CD8-positive, alpha-beta memory T cell (primary cell): ENCODE measurements around the gene SLC22A5. TPM values are rescaled to one million over a fixed set of nuclear protein-coding genes. Genes with fewer than 3 reads are reported as not detected.
"Not testable (repeated sequence)": the region's sequence is repeated elsewhere in the genome, so short reads cannot be mapped to it uniquely, and the experiment has no call there.

Experiments used
- CTCF ChIA-PET: fragments of 350-600 bp; sonication (Branson Sonifier 250); formaldehyde crosslinking; loops from one replicate; lab custom pipeline; 2021; ENCODE audit warnings: antibody characterized with exemption; lab: Charles Lee
- POLR2A ChIA-PET: fragments of 350-600 bp; sonication (Branson Sonifier 250); formaldehyde crosslinking; loops from one replicate; lab custom pipeline; 2021; ENCODE audit warnings: antibody characterized with exemption; lab: Charles Lee
- DNase-seq, 5 donors: peaks; one replicate each; pipeline versions ENCODE4 v3.0.0 to v3.0.0-alpha.2; 2020 to 2022; ENCODE audit warnings: mixed read lengths in 1 of 5
- H3K27ac ChIP-seq: one replicate; pipeline ENCODE4 v1.7.0; 2013; ENCODE audit warnings: low read depth, mild to moderate bottlenecking, low read length, moderate library complexity
- H3K27me3 ChIP-seq: 2 replicates; pipeline ENCODE4 v1.7.0; 2013; ENCODE audit warnings: low read length, mild to moderate bottlenecking; ENCODE audit not compliant: insufficient read depth, poor library complexity, severe bottlenecking
- H3K36me3 ChIP-seq: 2 replicates; pipeline ENCODE4 v1.7.0; 2013; ENCODE audit warnings: mild to moderate bottlenecking, low read length, moderate library complexity; ENCODE audit not compliant: insufficient read depth
- H3K4me1 ChIP-seq: 2 replicates; pipeline ENCODE4 v1.7.0; 2013; ENCODE audit warnings: mild to moderate bottlenecking, low read length, moderate library complexity; ENCODE audit not compliant: insufficient read depth
- H3K4me3 ChIP-seq: 2 replicates; pipeline ENCODE4 v1.7.0; 2013; ENCODE audit warnings: mild to moderate bottlenecking, low read length
- H3K9me3 ChIP-seq: 2 replicates; pipeline ENCODE4 v1.7.0; 2013; ENCODE audit warnings: mild to moderate bottlenecking, low read length
- H3K27ac Mint-ChIP-seq, 8 donors: one replicate each; pipeline ENCODE4 v1.8.0; 2020 to 2021; ENCODE audit warnings: mixed read lengths in 8 of 8, mild to moderate bottlenecking in 6 of 8, inconsistent platforms in 3 of 8, moderate library complexity in 3 of 8
- H3K27me3 Mint-ChIP-seq, 2 donors: one replicate each; pipeline ENCODE4 v1.8.0; 2020 to 2021; ENCODE audit warnings: mixed read lengths in 2 of 2, mild to moderate bottlenecking in 1 of 2, moderate library complexity in 1 of 2
- H3K36me3 Mint-ChIP-seq, 3 donors: one replicate each; pipeline ENCODE4 v1.8.0; 2020 to 2021; ENCODE audit warnings: mixed read lengths in 3 of 3, inconsistent platforms in 1 of 3, mild to moderate bottlenecking in 1 of 3
- H3K4me1 Mint-ChIP-seq, 3 donors: one replicate each; pipeline ENCODE4 v1.8.0; 2020 to 2021; ENCODE audit warnings: mixed read lengths in 3 of 3, inconsistent platforms in 1 of 3, mild to moderate bottlenecking in 1 of 3
- H3K4me3 Mint-ChIP-seq, 7 donors: one replicate each; pipeline ENCODE4 v1.8.0; 2020 to 2021; ENCODE audit warnings: mixed read lengths in 7 of 7, mild to moderate bottlenecking in 6 of 7, moderate library complexity in 4 of 7, inconsistent platforms in 2 of 7
- H3K9me3 Mint-ChIP-seq, 5 donors: one replicate each; pipeline ENCODE4 v1.8.0; 2020 to 2022; ENCODE audit warnings: mixed read lengths in 5 of 5, mild to moderate bottlenecking in 3 of 5, moderate library complexity in 2 of 5, inconsistent platforms in 1 of 5
- polyA plus RNA-seq: library from polyadenylated mRNA; unstranded; fragments of 300-500 nt; fragmentation: Illumina TruSeq; gene quantifications from one replicate; pipeline ENCODE4 v1.2.3, GENCODE V29; 2021
- total RNA-seq, 2 experiments: library from RNA; stranded (reverse); gene quantifications; one replicate each; pipeline ENCODE4 v1.2.3, GENCODE V29; 2021

SLC22A5 gene
- total and polyA plus RNA-seq, 3 experiments from 2014 or later = 2.5 to 5.9 (median 5.2) TPM

DNA sequence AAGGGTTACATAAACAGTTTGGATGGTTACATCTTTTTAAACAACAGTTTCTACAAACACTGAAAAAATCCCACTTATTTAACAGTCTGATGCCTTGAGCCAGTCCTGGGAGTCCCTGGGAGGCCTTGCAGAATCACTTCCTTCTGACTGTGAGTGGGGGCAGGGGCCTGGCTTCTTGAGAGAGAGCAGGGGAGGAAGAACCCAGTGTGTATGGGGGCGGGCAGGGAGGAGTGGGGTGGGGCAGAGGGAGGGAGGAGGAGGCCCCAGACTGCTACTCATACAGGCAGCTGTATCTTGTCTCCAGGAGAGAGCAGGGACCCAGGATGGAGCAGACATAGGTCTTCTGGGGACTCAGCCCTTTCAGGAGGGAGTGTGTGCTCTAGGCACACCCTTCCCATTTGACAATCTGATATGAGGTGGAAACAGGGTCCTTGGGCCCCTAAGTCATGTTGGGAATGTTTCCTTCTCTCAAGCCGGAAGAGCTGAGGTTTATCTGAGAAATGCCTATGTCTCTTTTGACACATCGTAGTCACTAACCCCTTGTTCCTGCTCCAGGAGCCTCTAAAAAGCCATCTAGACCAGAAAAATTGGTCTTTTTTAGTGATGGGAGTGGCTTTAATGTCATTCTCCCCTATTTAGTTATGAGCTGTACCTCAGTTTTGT lies 68.2 kb downstream of the SLC22A5 start:
- peak; percentile 35 to 82 (median 48) for DNase-seq

DNA sequence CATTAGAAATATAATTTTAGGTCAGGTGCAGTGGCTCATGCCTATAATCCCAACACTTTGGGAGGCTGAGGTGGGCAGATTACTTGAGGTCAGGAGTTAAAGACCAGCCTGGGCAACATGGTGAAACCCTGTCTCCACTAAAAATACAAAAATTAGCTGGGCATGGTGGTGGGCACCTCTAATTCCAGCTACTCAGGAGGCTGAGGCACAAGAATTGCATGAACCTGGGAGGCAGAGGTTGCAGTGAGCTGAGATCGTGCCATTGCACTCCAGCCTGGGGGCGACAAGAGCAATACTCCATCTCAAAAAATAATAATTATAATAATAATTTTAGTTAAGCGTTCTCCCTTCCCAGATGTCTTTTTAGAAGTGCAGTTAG lies 68.7 kb downstream of the SLC22A5 start:
- H3K36me3 ChIP-seq, H3K9me3 ChIP-seq, H3K9me3 Mint-ChIP-seq, H3K27me3 ChIP-seq, H3K27me3 Mint-ChIP-seq, DNase-seq: not testable (repeated sequence)
- peaks cover 88 to 99% (median 95%) of the 10 kb centered on the region in 3 donors for H3K4me1 Mint-ChIP-seq
- CTCF ChIA-PET = interaction anchor here (1.0 to 5.6 kb wide), 15 partner anchors 13 to 63 kb away, joined by 3 to 41 read pairs (median 8); partner anchors contain the start of gene IRF1
- H3K4me3 Mint-ChIP-seq = peak overlapping the region; percentile 62 to 86 (median 74)
- POLR2A ChIA-PET = interaction anchor here (0.9 to 4.6 kb wide), 12 partner anchors 9 to 58 kb away, joined by 3 to 47 read pairs (median 7); partner anchors contain the start of gene IRF1
- H3K4me1 ChIP-seq = peaks cover 95% of the 10 kb centered on the region
- peaks cover 0 to 48% (median 19%) of the 10 kb centered on the region in 3 donors for H3K36me3 Mint-ChIP-seq
- H3K27ac Mint-ChIP-seq = peak overlapping the region; percentile 89 to 98 (median 94)
- peak overlapping the region; percentile 55 for H3K4me3 ChIP-seq
- H3K27ac ChIP-seq = peak overlapping the region; percentile 45

More for the DNA sequence above, 68.2 kb downstream of the SLC22A5 start:
- H3K27me3 ChIP-seq = no peaks in the 10 kb centered on the region
- no peaks in the 10 kb centered on the region for H3K9me3 ChIP-seq
- Mint-ChIP-seq H3K27ac (peak overlapping the region; percentile 89 to 98 (median 94)), H3K4me3 (peak overlapping the region; percentile 62 to 86 (median 74)), H3K27me3 (no peaks in the 10 kb centered on the region), H3K4me1 (peaks cover 88 to 99% (median 95%) of the 10 kb centered on the region in 3 donors), H3K36me3 (peaks cover 0 to 50% (median 21%) of the 10 kb centered on the region in 3 donors), H3K9me3 (no peaks in the 10 kb centered on the region)
- peaks cover 3% of the 10 kb centered on the region for H3K36me3 ChIP-seq
- CTCF ChIA-PET = interaction anchor here (1.0 to 5.6 kb wide), 16 partner anchors 10 to 63 kb away, joined by 3 to 41 read pairs (median 7); partner anchors contain the start of gene IRF1
- peaks cover 95% of the 10 kb centered on the region for H3K4me1 ChIP-seq
- H3K27ac ChIP-seq = peak overlapping the region; percentile 45
- POLR2A ChIA-PET = interaction anchor here (0.9 to 4.6 kb wide), 11 partner anchors 12 to 58 kb away, joined by 3 to 47 read pairs (median 7); partner anchors contain the start of gene IRF1
- peak overlapping the region; percentile 55 for H3K4me3 ChIP-seq

DNA sequence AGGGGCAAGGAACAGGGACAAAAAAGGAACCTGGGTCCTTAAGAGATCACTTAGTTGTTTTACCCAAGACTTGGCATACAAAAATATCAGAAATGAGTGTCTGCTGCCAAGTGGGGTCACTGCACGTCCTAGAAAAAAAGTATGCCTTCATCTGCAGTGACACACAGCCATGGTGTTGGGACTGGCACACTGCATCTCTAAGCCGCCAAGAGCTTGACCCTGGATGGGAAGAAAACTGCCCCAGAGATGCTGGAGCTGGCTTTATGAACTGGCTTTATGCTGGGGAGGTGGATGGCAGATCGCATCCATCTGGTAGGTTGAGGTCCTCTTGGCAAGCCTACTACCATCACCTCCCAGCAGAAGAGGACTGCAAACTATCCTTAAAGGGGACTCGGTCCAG lies 69.4 kb downstream of the SLC22A5 start:
- H3K27me3 Mint-ChIP-seq = no peaks in the 10 kb centered on the region
- no peak for DNase-seq
- peaks cover 100% of the 10 kb centered on the region for H3K4me1 ChIP-seq
- peak overlapping the region; percentile 29 to 74 (median 61) for H3K4me3 Mint-ChIP-seq
- ChIA-PET POLR2A (interaction anchor here (1.0 to 4.6 kb wide), 7 partner anchors 8 to 52 kb away, joined by 3 to 47 read pairs (median 10); partner anchors contain the start of gene IRF1), CTCF (interaction anchor here (0.8 to 5.6 kb wide), 17 partner anchors 10 to 62 kb away, joined by 3 to 41 read pairs (median 6); partner anchors contain the start of gene IRF1)
- no peak overlapping the region for H3K4me3 ChIP-seq
- peaks cover 0 to 51% (median 19%) of the 10 kb centered on the region in 3 donors for H3K36me3 Mint-ChIP-seq
- H3K9me3 Mint-ChIP-seq = no peaks in the 10 kb centered on the region
- H3K27me3 ChIP-seq = no peaks in the 10 kb centered on the region
- no peak overlapping the region for H3K27ac ChIP-seq
- no peaks in the 10 kb centered on the region for H3K9me3 ChIP-seq
- no peaks in the 10 kb centered on the region for H3K36me3 ChIP-seq
- peak overlapping the region; percentile 85 to 98 (median 92) for H3K27ac Mint-ChIP-seq
- H3K4me1 Mint-ChIP-seq = peaks cover 90 to 99% (median 99%) of the 10 kb centered on the region in 3 donors

DNA sequence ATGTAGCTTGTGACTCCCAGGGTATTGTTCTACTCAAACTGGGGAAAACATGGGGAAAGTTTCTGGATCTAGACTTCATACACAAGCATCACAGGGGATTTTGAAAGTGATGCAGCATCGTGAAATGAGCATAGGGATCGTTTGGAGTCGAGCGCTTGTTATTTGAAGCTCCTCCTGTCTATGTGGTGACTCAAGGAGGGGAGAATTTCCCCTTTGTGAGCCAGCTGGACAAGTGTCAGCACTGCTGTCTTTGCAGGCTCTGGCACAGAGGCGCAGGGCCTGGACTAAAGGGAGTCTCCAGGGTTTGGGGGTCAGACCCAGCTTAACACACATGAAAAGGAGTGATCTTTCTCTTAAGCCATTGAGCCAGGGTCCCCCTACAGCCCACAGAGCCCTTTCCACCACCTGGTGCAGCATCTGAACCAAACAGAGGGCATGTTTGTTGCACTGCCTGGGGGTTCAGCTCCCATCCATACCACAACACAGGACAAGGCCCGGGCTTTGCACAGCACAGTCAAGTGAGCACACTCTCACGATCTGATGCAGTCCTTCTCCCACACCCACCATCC lies 70.1 kb downstream of the SLC22A5 start:
- Mint-ChIP-seq H3K27ac (peak overlapping the region; percentile 85 to 98 (median 92)), H3K27me3 (no peaks in the 10 kb centered on the region), H3K4me1 (peaks cover 89 to 99% (median 99%) of the 10 kb centered on the region in 3 donors), H3K36me3 (peaks cover under 1 to 51% (median 16%) of the 10 kb centered on the region in 3 donors), H3K9me3 (no peaks in the 10 kb centered on the region), H3K4me3 (peak overlapping the region in 6 of 7 donors; percentile 7 to 70 (median 58))
- no peak for DNase-seq
- CTCF ChIA-PET = interaction anchor here (0.8 to 5.6 kb wide), 14 partner anchors 9 to 61 kb away, joined by 3 to 41 read pairs (median 10); partner anchors contain the start of gene IRF1
- peak overlapping the region; percentile 34 for H3K27ac ChIP-seq
- no peaks in the 10 kb centered on the region for H3K27me3 ChIP-seq
- H3K36me3 ChIP-seq = no peaks in the 10 kb centered on the region
- peaks cover 100% of the 10 kb centered on the region for H3K4me1 ChIP-seq
- no peaks in the 10 kb centered on the region for H3K9me3 ChIP-seq
- POLR2A ChIA-PET = interaction anchor here (0.6 to 4.6 kb wide), 8 partner anchors 16 to 308 kb away, joined by 3 to 47 read pairs (median 7); partner anchors contain the start of genes CCNI2 and IRF1
- H3K4me3 ChIP-seq = no peak overlapping the region

DNA sequence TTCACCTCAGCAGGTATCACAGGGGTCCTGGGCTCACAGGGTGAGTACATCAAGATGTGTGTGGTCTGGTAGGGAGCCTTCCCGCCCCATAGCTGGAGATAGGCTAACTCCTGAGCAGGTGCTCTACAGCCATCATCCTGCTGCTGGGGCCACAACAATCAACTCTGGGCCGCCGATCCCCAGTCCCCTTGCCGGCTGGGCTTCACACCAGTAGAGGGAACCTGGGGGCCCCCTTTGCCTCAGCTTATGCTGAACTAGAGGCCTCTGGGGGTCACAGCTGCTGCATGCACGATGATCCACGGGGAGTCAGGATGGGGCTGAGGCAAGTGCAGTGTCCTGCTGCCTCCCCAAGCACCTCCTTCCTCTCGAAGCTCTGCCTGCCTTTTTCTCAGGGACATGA lies 74.6 kb downstream of the SLC22A5 start:
- Mint-ChIP-seq H3K4me1 (peaks cover 88 to 99% (median 99%) of the 10 kb centered on the region in 3 donors), H3K9me3 (no peaks in the 10 kb centered on the region), H3K27ac (peak overlapping the region in 7 of 8 donors; percentile 73 to 98 (median 93)), H3K36me3 (peaks cover 20 to 67% (median 24%) of the 10 kb centered on the region in 3 donors), H3K27me3 (no peaks in the 10 kb centered on the region), H3K4me3 (peak overlapping the region in 5 of 7 donors; percentile 15 to 47 (median 37))
- Histone ChIP-seq H3K27ac (no peak overlapping the region), H3K4me3 (no peak overlapping the region), H3K36me3 (peaks cover 9% of the 10 kb centered on the region), H3K27me3 (no peaks in the 10 kb centered on the region), H3K9me3 (no peaks in the 10 kb centered on the region), H3K4me1 (peaks cover 93% of the 10 kb centered on the region)
- ChIA-PET POLR2A (interaction anchor here (1.2 kb wide), 1 partner anchor 17 kb away, joined by 4 read pairs; no protein-coding TSS in a partner anchor), CTCF (interaction anchor here (1.1 to 1.6 kb wide), 3 partner anchors 13 to 57 kb away, joined by 3 to 6 read pairs (median 4); no protein-coding TSS in a partner anchor)
- no peak for DNase-seq

Other genes starting within 250 kb of the SLC22A5 start
- gene P4HA2, start 141.9 kb upstream of the SLC22A5 start, total RNA-seq = 1 to 10 TPM; 7.2 to 7.9 TPM
- gene P4HA2, start 141.9 kb upstream of the SLC22A5 start, polyA plus RNA-seq = not detected
- 1 to 10 TPM in 1 of 2 experiments, under 1 TPM in 1; 0.39 to 1.4 TPM for gene PDLIM4, start 112.0 kb upstream of the SLC22A5 start, total RNA-seq
- gene PDLIM4, start 112.0 kb upstream of the SLC22A5 start, polyA plus RNA-seq = not detected
- 1 to 10 TPM; 2.6 to 2.9 TPM for gene SLC22A4, start 75.3 kb upstream of the SLC22A5 start, total RNA-seq
- gene SLC22A4, start 75.3 kb upstream of the SLC22A5 start, polyA plus RNA-seq = 0.15 TPM
- 100 to 1,000 TPM; 115 to 121 TPM for gene IRF1, start 121.1 kb downstream of the SLC22A5 start, total RNA-seq
- gene IRF1, start 121.1 kb downstream of the SLC22A5 start, polyA plus RNA-seq = 204 TPM
- gene IL5, start 173.8 kb downstream of the SLC22A5 start, total RNA-seq = 10 to 100 TPM; 83.0 to 84.3 TPM
- not detected for gene IL5, start 173.8 kb downstream of the SLC22A5 start, polyA plus RNA-seq
- 10 to 100 TPM; 45.2 to 48.3 TPM for gene RAD50, start 187.3 kb downstream of the SLC22A5 start, total RNA-seq
- gene RAD50, start 187.3 kb downstream of the SLC22A5 start, polyA plus RNA-seq = 34.6 TPM